Mucosa of rectum (tissue), 2 donors: ENCODE data around the gene EXOC6.

Experiments
- H3K27ac ChIP-seq, 2 donors: one replicate each; pipeline ENCODE4 v1.7.0; 2013; ENCODE audit warnings: inconsistent platforms in 2 of 2, low read depth in 2 of 2, low read length in 2 of 2
- H3K27me3 ChIP-seq, 2 donors: one replicate each; pipeline ENCODE4 v1.7.0; 2013; ENCODE audit warnings: low read length in 2 of 2; ENCODE audit not compliant: control insufficient read depth in 2 of 2, insufficient read depth in 2 of 2
- H3K36me3 ChIP-seq, 2 donors: one replicate each; pipeline ENCODE4 v1.7.0; 2013; ENCODE audit warnings: low read length in 2 of 2; ENCODE audit not compliant: control insufficient read depth in 2 of 2, insufficient read depth in 2 of 2
- H3K4me1 ChIP-seq, 2 donors: one replicate each; pipeline ENCODE4 v1.7.0; 2013; ENCODE audit warnings: low read length in 2 of 2, mild to moderate bottlenecking in 1 of 2; ENCODE audit not compliant: control insufficient read depth in 2 of 2, insufficient read depth in 2 of 2
- H3K4me3 ChIP-seq, 2 donors: one replicate each; pipeline ENCODE4 v1.7.0; 2013; ENCODE audit warnings: low read length in 2 of 2
- H3K9ac ChIP-seq, 2 donors: one replicate each; pipeline ENCODE4 v1.7.0; 2013; ENCODE audit warnings: low read length in 2 of 2, low read depth in 1 of 2, mild to moderate bottlenecking in 1 of 2
- H3K9me3 ChIP-seq, 2 donors: one replicate each; pipeline ENCODE4 v1.7.0; 2013; ENCODE audit warnings: low read length in 2 of 2; ENCODE audit not compliant: control insufficient read depth in 2 of 2
- donor health status: healthy.
- donor health status: Normal muscosa, but diverticular disease.

Gene EXOC6

DNA sequence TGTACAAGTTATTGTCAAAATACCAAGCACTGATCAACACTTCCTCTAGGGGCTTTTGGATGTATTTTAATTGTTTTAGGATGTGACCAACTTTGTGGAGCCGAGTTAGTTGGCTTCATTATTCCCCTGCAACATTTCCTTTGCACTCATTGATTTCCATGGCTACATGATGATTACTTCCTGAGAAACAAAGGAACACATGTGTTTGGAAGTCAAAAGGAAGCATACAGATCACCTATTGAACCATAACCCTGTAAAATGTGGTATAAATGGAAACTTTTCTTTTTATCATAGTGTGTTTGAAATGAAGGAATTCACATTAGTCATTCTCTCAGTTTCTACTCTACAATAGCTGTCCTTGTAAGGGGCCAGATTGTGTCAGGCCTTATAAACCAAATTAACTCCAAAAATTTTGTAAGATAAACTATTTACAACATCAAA, 32.2 kb upstream of the EXOC6 start:
- no peaks in the 10 kb centered on the region for H3K4me1 ChIP-seq
- no peak overlapping the region for H3K27ac ChIP-seq
- peaks cover 0 to 3% of the 10 kb centered on the region in 2 donors for H3K27me3 ChIP-seq
- no peak overlapping the region for H3K9ac ChIP-seq
- H3K36me3 ChIP-seq = no peaks in the 10 kb centered on the region
- no peaks in the 10 kb centered on the region for H3K9me3 ChIP-seq
- H3K4me3 ChIP-seq = no peak overlapping the region

GRCh38 chr10:92822060-92822634, 26.2 kb upstream of the EXOC6 start:
- Histone ChIP-seq H3K36me3 (no peaks in the 10 kb centered on the region), H3K4me1 (peaks cover 0 to 3% of the 10 kb centered on the region in 2 donors), H3K9me3 (no peaks in the 10 kb centered on the region), H3K27me3 (no peaks in the 10 kb centered on the region), H3K9ac (no peak overlapping the region), H3K27ac (peak overlapping the region in 1 of 2 donors; percentile 26), H3K4me3 (no peak overlapping the region)

GRCh38 chr10:92822964-92823363, 25.4 kb upstream of the EXOC6 start:
- H3K4me1 ChIP-seq = peaks cover 0 to 3% of the 10 kb centered on the region in 2 donors
- no peak overlapping the region for H3K9ac ChIP-seq
- H3K4me3 ChIP-seq = no peak overlapping the region
- H3K27ac ChIP-seq = no peak overlapping the region
- no peaks in the 10 kb centered on the region for H3K36me3 ChIP-seq
- no peaks in the 10 kb centered on the region for H3K27me3 ChIP-seq
- H3K9me3 ChIP-seq = no peaks in the 10 kb centered on the region

DNA sequence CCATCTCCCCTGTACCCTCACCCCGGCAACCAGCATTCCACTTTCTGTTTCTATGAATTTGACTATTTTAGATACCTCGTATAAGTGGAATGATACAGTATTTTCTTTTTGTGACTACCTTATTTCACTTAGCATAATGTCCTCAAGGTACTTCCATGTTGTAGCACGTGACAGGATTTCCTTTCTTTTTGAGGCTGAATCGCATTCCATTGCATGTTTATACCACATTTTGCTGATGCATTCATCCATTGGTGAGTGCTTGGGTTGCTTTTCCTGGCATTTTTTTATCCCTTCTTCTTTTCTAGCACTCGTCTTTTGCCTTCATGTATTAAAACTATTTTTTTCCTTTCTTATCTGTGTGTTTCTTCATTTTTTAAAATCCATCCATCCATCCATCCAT, 22.3 kb upstream of the EXOC6 start:
- Histone ChIP-seq H3K9me3 (no peaks in the 10 kb centered on the region), H3K9ac (no peak overlapping the region), H3K36me3 (no peaks in the 10 kb centered on the region), H3K27me3 (no peaks in the 10 kb centered on the region), H3K27ac (no peak overlapping the region), H3K4me1 (peaks cover 0 to 3% of the 10 kb centered on the region in 2 donors), H3K4me3 (no peak overlapping the region)

DNA sequence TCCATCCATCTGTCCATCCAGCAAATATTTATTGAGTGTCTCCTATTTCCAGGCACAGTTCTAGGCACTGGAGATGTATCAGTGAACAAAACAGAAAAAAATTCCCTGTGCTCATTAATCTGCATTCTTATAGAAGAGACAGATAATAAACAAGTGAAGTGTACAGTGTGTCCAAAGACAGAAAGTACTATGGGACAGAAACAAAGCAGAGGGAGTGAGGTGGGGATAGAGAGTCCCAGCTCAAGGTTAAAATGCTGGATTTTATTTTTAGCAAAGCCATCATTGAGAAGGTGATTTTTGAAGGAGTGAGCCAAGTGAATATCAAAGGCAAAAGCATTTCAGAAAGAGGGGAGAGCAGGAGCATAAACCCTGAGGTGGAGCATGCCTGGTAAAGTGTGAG, 21.8 kb upstream of the EXOC6 start:
- Histone ChIP-seq H3K4me1 (peaks cover 0 to 3% of the 10 kb centered on the region in 2 donors), H3K9ac (no peak overlapping the region), H3K27me3 (no peaks in the 10 kb centered on the region), H3K36me3 (no peaks in the 10 kb centered on the region), H3K27ac (no peak overlapping the region), H3K9me3 (no peaks in the 10 kb centered on the region), H3K4me3 (no peak overlapping the region)

- H3K27ac ChIP-seq = no peak overlapping the region
- no peaks in the 10 kb centered on the region for H3K36me3 ChIP-seq
- H3K4me3 ChIP-seq = no peak overlapping the region
- no peak overlapping the region for H3K9ac ChIP-seq
- H3K9me3 ChIP-seq = no peaks in the 10 kb centered on the region
- H3K4me1 ChIP-seq = no peaks in the 10 kb centered on the region
- no peaks in the 10 kb centered on the region for H3K27me3 ChIP-seq
Observed at GRCh38 chr10:92829042-92829785, 19.1 kb upstream of the EXOC6 start.

DNA sequence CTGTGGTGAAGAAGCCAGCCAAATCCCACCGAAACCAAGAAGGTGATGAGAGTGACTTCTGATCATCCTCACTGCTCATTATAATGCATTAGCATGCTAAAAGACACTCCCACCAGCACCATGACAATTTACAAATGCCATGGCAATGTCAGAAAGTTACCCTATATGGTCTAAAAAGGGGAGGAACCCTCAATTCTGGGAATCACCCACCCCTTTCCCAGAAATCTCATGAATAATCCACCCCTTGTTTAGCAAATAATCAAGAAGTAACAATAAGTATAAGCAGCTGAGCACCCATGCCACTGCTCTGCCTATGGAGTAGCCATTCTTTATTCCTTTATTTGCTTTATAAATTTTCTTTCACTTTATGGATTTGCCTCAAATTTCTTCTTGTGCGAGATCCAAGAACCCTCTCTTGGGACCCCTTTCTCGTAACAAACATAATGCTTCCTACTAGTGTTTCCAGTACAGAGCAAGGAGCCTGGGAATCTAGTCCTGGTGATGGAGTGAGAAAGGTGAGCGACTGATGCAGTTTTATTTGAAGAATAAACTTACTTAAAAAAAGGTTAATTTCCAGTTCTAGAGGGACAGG, 18.4 kb upstream of the EXOC6 start:
- H3K27me3 ChIP-seq = no peaks in the 10 kb centered on the region
- no peak overlapping the region for H3K9ac ChIP-seq
- no peaks in the 10 kb centered on the region for H3K4me1 ChIP-seq
- no peaks in the 10 kb centered on the region for H3K9me3 ChIP-seq
- H3K36me3 ChIP-seq = no peaks in the 10 kb centered on the region
- H3K4me3 ChIP-seq = no peak overlapping the region
- H3K27ac ChIP-seq = no peak overlapping the region

DNA sequence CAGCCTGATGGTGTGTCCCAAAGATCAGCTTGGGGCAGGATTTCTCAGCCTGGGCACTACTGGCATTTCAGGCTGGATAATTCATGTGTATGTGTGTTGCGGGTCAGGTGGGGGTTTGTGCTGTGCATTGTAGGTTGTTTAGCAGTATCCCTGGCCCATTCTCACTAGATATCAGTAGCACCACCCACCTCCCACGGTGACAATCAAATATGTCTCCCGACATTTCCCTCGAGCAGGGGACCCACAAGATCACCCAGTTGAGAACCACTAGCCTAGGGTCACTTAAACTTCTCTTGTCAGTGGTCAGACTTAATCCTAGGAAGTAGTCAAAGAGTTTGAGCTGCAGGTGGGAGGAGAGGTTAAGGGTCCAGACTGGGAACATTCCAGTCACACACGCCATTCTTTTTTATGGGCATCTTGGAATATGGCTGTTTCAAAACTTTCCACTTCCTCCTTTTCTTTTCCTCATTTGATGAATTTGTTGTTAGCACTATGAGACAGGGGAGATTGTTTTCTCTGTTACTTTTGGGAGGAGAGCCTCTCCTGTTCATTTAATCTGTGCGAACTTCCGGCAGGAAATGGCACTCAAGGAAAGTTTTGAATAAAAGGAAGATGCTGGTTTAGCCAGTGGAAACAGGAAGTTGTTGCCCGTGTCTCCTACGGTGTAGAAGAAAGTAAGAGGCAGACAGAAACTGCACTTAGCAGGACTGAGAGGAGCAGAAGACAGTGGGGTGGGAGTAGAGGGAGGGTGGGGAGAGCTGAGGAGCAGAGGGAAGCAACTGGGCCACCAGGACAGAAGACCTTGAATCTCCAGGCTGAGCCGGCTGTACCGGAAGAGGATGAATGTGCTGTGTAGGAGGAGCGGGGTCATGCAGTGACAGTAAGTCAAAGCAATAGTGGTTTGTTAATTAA, 17.6 kb upstream of the EXOC6 start:
- Histone ChIP-seq H3K27ac (no peak overlapping the region), H3K27me3 (no peaks in the 10 kb centered on the region), H3K36me3 (no peaks in the 10 kb centered on the region), H3K4me3 (peak overlapping the region in 1 of 2 donors; percentile 37), H3K9ac (no peak overlapping the region), H3K4me1 (no peaks in the 10 kb centered on the region), H3K9me3 (no peaks in the 10 kb centered on the region)

DNA sequence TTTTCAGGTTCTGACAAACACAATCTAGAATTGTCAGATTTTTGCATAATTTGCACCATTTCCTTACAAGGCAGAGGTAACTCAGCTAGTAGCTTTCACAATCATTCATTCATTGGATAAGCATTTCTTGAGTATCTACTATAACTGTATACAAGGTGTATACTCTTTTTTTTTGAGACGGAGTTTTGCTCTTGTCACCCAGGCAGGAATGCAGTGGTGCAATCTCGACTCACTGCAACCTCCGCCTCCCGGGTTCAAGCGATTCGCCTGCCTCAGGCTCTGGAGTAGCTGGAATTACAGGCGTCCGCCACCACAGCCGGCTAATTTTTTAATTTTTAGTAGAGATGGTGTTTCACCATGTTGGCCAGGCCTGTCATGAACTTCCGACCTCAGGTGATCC, 16.2 kb upstream of the EXOC6 start:
- H3K27ac ChIP-seq = no peak overlapping the region
- H3K9ac ChIP-seq = no peak overlapping the region
- H3K27me3 ChIP-seq = no peaks in the 10 kb centered on the region
- H3K36me3 ChIP-seq = no peaks in the 10 kb centered on the region
- no peaks in the 10 kb centered on the region for H3K9me3 ChIP-seq
- H3K4me1 ChIP-seq = no peaks in the 10 kb centered on the region
- no peak overlapping the region for H3K4me3 ChIP-seq
